HepG2 (cell line): ENCODE measurements around the gene ANKRD27. TPM values are rescaled to one million over a fixed set of nuclear protein-coding genes. Genes with fewer than 3 reads are reported as not detected.

Experiments
- ATAC-seq: fragments of 200-7000 bp; cut with Tn5 transposase; 3 replicates; pipeline ENCODE4 v1.9.1; 2020; ENCODE audit warnings: mild to moderate bottlenecking, moderate library complexity
- BruUV-seq: library from RNA; stranded (reverse); fragments of 400-500 nt; replicated peaks from 2 replicates; lab custom pipeline; 2021; lab: Mats Ljungman, UMichigan
- CTCF ChIA-PET: fragments of 300-600 bp; formaldehyde crosslinking; extraction: SDS; loops from one replicate; lab custom pipeline; 2021; ENCODE audit warnings: low total read pairs, inconsistent platforms, low intra/inter-chr PET ratio; lab: Yijun Ruan, JAX
- POLR2A ChIA-PET: fragments of 350-600 bp; sonication (Branson Sonifier 250); formaldehyde crosslinking; loops from one replicate; lab custom pipeline; 2020; ENCODE audit warnings: antibody characterized with exemption, inconsistent platforms; lab: Yijun Ruan, JAX
- DNase-seq: peaks from one replicate; pipeline ENCODE4 v3.0.0-alpha.2; 2015; ENCODE audit warnings: low spot score
- FAIRE-seq: peaks from 3 replicates; lab custom pipeline; 2011; peaks lifted over from hg19 to GRCh38; lab: Jason Lieb, UNC
- H2AFZ ChIP-seq: one replicate; pipeline ENCODE4 v1.6.1; 2011; ENCODE audit warnings: low read length, inconsistent platforms
- H3K27ac ChIP-seq: fragments of 300-600 bp; 3 replicates; pipeline ENCODE4 v1.8.0; 2011; ENCODE audit warnings: mixed run types, mild to moderate bottlenecking, mixed read lengths, low read length, inconsistent platforms; ENCODE audit not compliant: insufficient read depth; ENCODE audit errors: extremely low read length
- H3K27me3 ChIP-seq, 2 experiments: fragments of 200-600 bp in 1 of 2; 2 replicates in 1 of 2; 3 replicates in 1 of 2; pipeline versions ENCODE4 v1.6.0 to v1.8.0; 2011; ENCODE audit warnings: low read length in 2 of 2, mild to moderate bottlenecking in 2 of 2, moderate library complexity in 2 of 2, inconsistent platforms in 1 of 2; ENCODE audit not compliant: insufficient read depth in 2 of 2, control insufficient read depth in 1 of 2
- H3K36me3 ChIP-seq, 2 experiments: fragments of 200-600 bp in 1 of 2; replicated peaks in 1 of 2; 2 replicates in 1 of 2; 3 replicates in 1 of 2; pipeline versions ENCODE4 v1.5.1 to v1.8.0; 2011; ENCODE audit warnings: low read length in 2 of 2, inconsistent platforms in 1 of 2; ENCODE audit not compliant: insufficient read depth in 2 of 2, control insufficient read depth in 1 of 2
- H3K4me1 ChIP-seq: 2 replicates; pipeline ENCODE4 v1.5.1; 2012; ENCODE audit warnings: low read length, inconsistent platforms; ENCODE audit not compliant: insufficient read depth
- H3K4me2 ChIP-seq: 2 replicates; pipeline ENCODE4 v1.6.0; 2011; ENCODE audit warnings: low read depth, low read length, inconsistent platforms
- H3K4me3 ChIP-seq, 3 experiments: fragments of 200-600 bp in 1 of 3; sonication (generic), shearing (Covaris generic) in 1 of 3; replicated peaks in 1 of 3; 2 replicates each; pipeline ENCODE4 v1.5.1; 2011 to 2016; ENCODE audit warnings: low read length in 3 of 3, inconsistent platforms in 2 of 3, low read depth in 2 of 3, mild to moderate bottlenecking in 2 of 3, control low read depth in 1 of 3, mixed read lengths in 1 of 3; ENCODE audit not compliant: insufficient read depth in 1 of 3
- H3K79me2 ChIP-seq: one replicate; pipeline ENCODE4 v1.6.1; 2011; ENCODE audit warnings: low read length, inconsistent platforms; ENCODE audit not compliant: insufficient read depth
- H3K9ac ChIP-seq: 2 replicates; pipeline ENCODE4 v1.6.0; 2011; ENCODE audit warnings: mild to moderate bottlenecking, low read depth, low read length, inconsistent platforms; ENCODE audit not compliant: insufficient read depth
- H3K9me3 ChIP-seq: 2 replicates; pipeline ENCODE4 v1.5.1; 2012; ENCODE audit warnings: mild to moderate bottlenecking, low read length
- H4K20me1 ChIP-seq: 2 replicates; pipeline ENCODE4 v1.6.0; 2011; ENCODE audit warnings: inconsistent platforms, mild to moderate bottlenecking, low read length, moderate library complexity; ENCODE audit not compliant: insufficient read depth
- CENPBD1 ChIP-seq: sonication (generic); formaldehyde crosslinking; IDR thresholded peaks from 2 replicates; pipeline ENCODE4 v1.8.0; 2022; ENCODE audit warnings: missing genetic modification reagents, low read depth, mild to moderate bottlenecking, borderline replicate concordance
- FUBP1 ChIP-seq: sonication (generic); formaldehyde crosslinking; IDR thresholded peaks from 2 replicates; pipeline ENCODE4 v1.5.1; 2020; ENCODE audit warnings: missing genetic modification reagents, mild to moderate bottlenecking, borderline replicate concordance
- HMGXB4 ChIP-seq, 2 experiments: sonication (generic) in 1 of 2; formaldehyde crosslinking in 1 of 2; IDR thresholded peaks; 2 replicates each; pipeline versions ENCODE4 v1.4.0 to v1.6.1; 2018 to 2020; ENCODE audit warnings: missing genetic modification reagents in 2 of 2, borderline replicate concordance in 1 of 2, low read depth in 1 of 2, mild to moderate bottlenecking in 1 of 2, missing biosample characterization in 1 of 2
- JUND ChIP-seq: sonication (generic); formaldehyde crosslinking; IDR thresholded peaks from 2 replicates; pipeline ENCODE4 v1.8.0; 2022; ENCODE audit warnings: mild to moderate bottlenecking, missing genetic modification reagents
- NR2F2 ChIP-seq: IDR thresholded peaks from 2 replicates; pipeline ENCODE4 v1.6.1; 2012; ENCODE audit warnings: low read depth, inconsistent platforms, borderline replicate concordance
- POLR2AphosphoS2 ChIP-seq: IDR thresholded peaks from 2 replicates; pipeline ENCODE4 v1.6.1; 2011; ENCODE audit warnings: low read depth, low read length, improper control_type of control experiment
- RBM22 ChIP-seq: fragments of 200-400 bp; formaldehyde crosslinking; optimal IDR thresholded peaks from 2 replicates; pipeline ENCODE3; 2017; ENCODE audit warnings: mild to moderate bottlenecking, low read length, moderate library complexity
- SALL1 ChIP-seq: sonication (generic); formaldehyde crosslinking; IDR thresholded peaks from 2 replicates; pipeline ENCODE4 v1.8.0; 2022; ENCODE audit warnings: mild to moderate bottlenecking, missing genetic modification reagents
- SATB2 ChIP-seq: sonication (generic); formaldehyde crosslinking; IDR thresholded peaks from 2 replicates; pipeline ENCODE4 v1.5.0; 2020; ENCODE audit warnings: missing genetic modification reagents
- SMAD1 ChIP-seq: sonication (generic); formaldehyde crosslinking; IDR thresholded peaks from 2 replicates; pipeline ENCODE4 v1.4.0; 2020; ENCODE audit warnings: missing genetic modification reagents, low read depth, mild to moderate bottlenecking, borderline replicate concordance
- SMAD3 ChIP-seq: sonication (generic); formaldehyde crosslinking; IDR thresholded peaks from 2 replicates; pipeline ENCODE4 v1.4.0; 2020; ENCODE audit warnings: missing genetic modification reagents
- SMARCE1 ChIP-seq: fragments of 450-650 bp; IDR thresholded peaks from 2 replicates; pipeline ENCODE4 v1.6.1; 2017; ENCODE audit warnings: borderline replicate concordance
- SOX5 ChIP-seq: IDR thresholded peaks from 2 replicates; pipeline ENCODE4 v1.6.1; 2016; ENCODE audit warnings: borderline replicate concordance
- ZFX ChIP-seq: sonication (generic); formaldehyde crosslinking; IDR thresholded peaks from 2 replicates; pipeline ENCODE4 v1.4.0; 2020; ENCODE audit warnings: mild to moderate bottlenecking, low read depth, missing genetic modification reagents, moderate library complexity
- ZNF253 ChIP-seq: sonication (generic); formaldehyde crosslinking; IDR thresholded peaks from 2 replicates; pipeline ENCODE4 v1.8.0; 2022; ENCODE audit warnings: mild to moderate bottlenecking, missing genetic modification reagents, borderline replicate concordance
- ZNF512 ChIP-seq: sonication (generic); formaldehyde crosslinking; IDR thresholded peaks from 2 replicates; pipeline ENCODE4 v1.4.0; 2020; ENCODE audit warnings: mild to moderate bottlenecking, missing genetic modification reagents
- ZNF557 ChIP-seq: sonication (generic); formaldehyde crosslinking; IDR thresholded peaks from 2 replicates; pipeline ENCODE4 v1.4.0; 2020; ENCODE audit warnings: missing genetic modification reagents
- ZNF563 ChIP-seq: sonication (generic); formaldehyde crosslinking; IDR thresholded peaks from 2 replicates; pipeline ENCODE4 v1.8.0; 2022; ENCODE audit warnings: mild to moderate bottlenecking, moderate library complexity, missing genetic modification reagents
- ZNF672 ChIP-seq: sonication (generic); formaldehyde crosslinking; IDR thresholded peaks from 2 replicates; pipeline ENCODE4 v1.8.1; 2022; ENCODE audit warnings: missing genetic modification reagents
- WGBS: methylation state at CpG from one replicate; pipeline ENCODE4 v1.1.6; 2017; ENCODE audit warnings: low lambda C conversion rate; 5-methylcytosine and 5-hydroxymethylcytosine counted together
- in situ Hi-C: cut with HindIII; loops from 2 replicates; pipeline ENCODE4 v1.10.0; 2017; ENCODE audit warnings: low pct_unique_long_range_greater_than_20kb; ENCODE audit not compliant: extremely low pct_ligation_motif_present
- intact Hi-C: fragments of 100-400 bp; cut with micrococcal nuclease; formaldehyde crosslinking; loops from one replicate; pipeline ENCODE4 v1.10.0; 2022; ENCODE audit not compliant: unreplicated experiment
- polyA plus RNA-seq, 8 experiments: library from polyadenylated mRNA; depleted of rRNA in 3 of 8; stranded (reverse) in 7 of 8; unstranded in 1 of 8; fragments of >200 nt; fragmentation: Illumina TruSeq in 4 of 8; extraction: Trizol in 4 of 8; gene quantifications; 2 replicates each; pipeline versions ENCODE4 v1.2.1 to v1.2.3, GENCODE V29; 2011 to 2016; ENCODE audit warnings: low read depth in 4 of 8, missing spikeins in 1 of 8, mixed read lengths in 1 of 8; ENCODE audit not compliant: insufficient read depth in 1 of 8
- total RNA-seq, 5 experiments: library from RNA; depleted of rRNA; stranded (reverse); fragments of >200 nt; fragmentation: Illumina TruSeq; extraction: Trizol; gene quantifications; 2 replicates each; pipeline ENCODE4 v1.2.3, GENCODE V29; 2016; ENCODE audit warnings: low read depth in 1 of 5

The ANKRD27 gene
- total and polyA plus RNA-seq, 2 of the 13 experiments (the other 11 are each of a cell fraction or from before 2014, with no cell fraction given): 22.2 to 23.7 TPM

- TF ChIP-seq SATB2 (CRISPR knock-in tag): no peak
- no peak for TF ChIP-seq ZNF563 (CRISPR knock-in tag)
- no peak for TF ChIP-seq POLR2AphosphoS2
- no peak for TF ChIP-seq SOX5 (CRISPR knock-in tag)
- no peak for TF ChIP-seq FUBP1 (CRISPR knock-in tag)
Observed at GRCh38 chr19:32666084-32666483, 8.9 kb downstream of the ANKRD27 start (continued).

- POLR2A ChIA-PET: no interaction called here
- Histone ChIP-seq H3K4me1 (peaks cover 14% of the 10 kb centered on the region), H2AFZ (no peak overlapping the region), H3K9me3 (no peaks in the 10 kb centered on the region), H3K4me3 (no peak overlapping the region), H4K20me1 (0 out of 2 replicates have a peak, but pooled peaks cover 13% of the 10 kb centered on the region), H3K4me2 (no peak overlapping the region), H3K27ac (no peak overlapping the region), H3K27me3 (no peaks in the 10 kb centered on the region), H3K79me2 (peaks cover 17% of the 10 kb centered on the region), H3K9ac (no peak overlapping the region), H3K36me3 (peaks cover 3 to 19% of the 10 kb centered on the region in 2 experiments; a peak in 4 of 5 replicates)
- in situ Hi-C loops: no loop called here
- DNase-seq (no peak), FAIRE-seq (no peak), ATAC-seq (no peak)
- WGBS: 62% methylated on average over 3 of the region's 3 CpGs
- BruUV-seq: no TSS peak
- intact Hi-C loops: no loop called here
- CTCF ChIA-PET: no interaction called here
- TF ChIP-seq CENPBD1 (CRISPR knock-in tag): no peak
- no peak for TF ChIP-seq ZNF512 (CRISPR knock-in tag)
- TF ChIP-seq ZNF672 (CRISPR knock-in tag): no peak
- TF ChIP-seq SALL1: no peak
- TF ChIP-seq RBM22: no peak
- TF ChIP-seq JUND (CRISPR knock-in tag): no peak
- TF ChIP-seq SMAD3: no peak
- no peak for TF ChIP-seq SMAD1 (CRISPR knock-in tag)
- no peak for TF ChIP-seq NR2F2
- TF ChIP-seq ZFX: no peak
- TF ChIP-seq ZNF253 (CRISPR knock-in tag): no peak
- TF ChIP-seq HMGXB4 (CRISPR knock-in tag; IDR thresholded peaks at IDR 0.05; ENCODE audit: borderline replicate concordance in 1 of 2, low read depth in 1 of 2): no peak
- no peak for TF ChIP-seq ZNF557 (CRISPR knock-in tag)
- no peak for TF ChIP-seq SMARCE1
Observed at GRCh38 chr19:32662186-32662585, 12.8 kb downstream of the ANKRD27 start.
